ENCODE results near the gene GPRC5C.

DNA sequence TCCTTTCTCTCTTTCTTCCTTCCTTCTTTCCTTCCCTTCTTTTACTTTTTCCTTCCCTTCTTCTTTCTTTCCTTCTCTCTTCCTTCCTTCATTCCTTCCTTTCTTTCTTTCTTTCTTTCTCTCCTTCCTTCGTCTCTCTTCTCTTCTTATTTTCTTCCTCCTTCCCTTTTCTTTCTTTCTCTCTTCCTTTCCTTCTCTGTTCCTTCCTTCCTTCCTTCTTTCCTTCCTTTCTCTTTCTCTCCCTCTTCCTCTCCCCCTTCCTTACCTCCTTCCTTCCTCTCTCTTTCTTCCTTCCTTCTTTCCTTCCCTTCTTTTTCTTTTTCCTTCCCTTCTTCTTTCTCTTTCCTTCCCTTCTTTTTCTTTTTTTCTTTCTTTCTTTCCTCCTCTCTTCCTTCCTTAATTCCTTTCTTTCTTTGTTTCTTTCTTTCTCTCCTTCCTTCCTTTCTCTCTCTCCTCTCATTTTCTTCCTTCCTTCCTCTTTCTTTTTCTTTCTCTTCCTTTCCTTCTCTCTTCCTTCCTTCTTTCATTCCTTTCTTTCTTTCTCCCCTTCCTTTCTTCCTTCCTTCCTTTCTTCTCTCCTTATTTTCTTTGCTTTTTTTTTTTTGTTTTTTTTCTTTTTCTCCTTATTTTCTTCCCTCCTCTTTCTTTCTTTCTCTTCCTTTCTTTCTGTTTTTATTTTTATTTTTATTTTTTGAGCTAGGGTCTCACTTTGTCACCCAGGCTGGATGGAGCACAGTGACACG lies 41.8 kb upstream of the GPRC5C start:
- TF ChIP-seq, protein P1, sequence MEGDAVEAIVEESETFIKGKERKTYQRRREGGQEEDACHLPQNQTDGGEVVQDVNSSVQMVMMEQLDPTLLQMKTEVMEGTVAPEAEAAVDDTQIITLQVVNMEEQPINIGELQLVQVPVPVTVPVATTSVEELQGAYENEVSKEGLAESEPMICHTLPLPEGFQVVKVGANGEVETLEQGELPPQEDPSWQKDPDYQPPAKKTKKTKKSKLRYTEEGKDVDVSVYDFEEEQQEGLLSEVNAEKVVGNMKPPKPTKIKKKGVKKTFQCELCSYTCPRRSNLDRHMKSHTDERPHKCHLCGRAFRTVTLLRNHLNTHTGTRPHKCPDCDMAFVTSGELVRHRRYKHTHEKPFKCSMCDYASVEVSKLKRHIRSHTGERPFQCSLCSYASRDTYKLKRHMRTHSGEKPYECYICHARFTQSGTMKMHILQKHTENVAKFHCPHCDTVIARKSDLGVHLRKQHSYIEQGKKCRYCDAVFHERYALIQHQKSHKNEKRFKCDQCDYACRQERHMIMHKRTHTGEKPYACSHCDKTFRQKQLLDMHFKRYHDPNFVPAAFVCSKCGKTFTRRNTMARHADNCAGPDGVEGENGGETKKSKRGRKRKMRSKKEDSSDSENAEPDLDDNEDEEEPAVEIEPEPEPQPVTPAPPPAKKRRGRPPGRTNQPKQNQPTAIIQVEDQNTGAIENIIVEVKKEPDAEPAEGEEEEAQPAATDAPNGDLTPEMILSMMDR (IDR thresholded peaks at IDR 0.05) = no peak
- TF ChIP-seq POLR2A (IDR thresholded peaks at IDR 0.05) = no peak
